Pons (tissue), 1 donor: Measurements from ENCODE around the gene CDC42BPA.

ENCODE experiments used
- DNase-seq: peaks from one replicate; pipeline ENCODE4 v3.0.0-alpha.2; 2016; ENCODE audit warnings: low spot score

CDC42BPA gene

GRCh38 chr1:226945106-226945857 is 373.0 kb downstream of the CDC42BPA start:
- DNase-seq: no peak

GRCh38 chr1:226943927-226944326 is 374.4 kb downstream of the CDC42BPA start:
- DNase-seq: no peak

GRCh38 chr1:226943156-226943555 is 375.1 kb downstream of the CDC42BPA start:
- DNase-seq: peak; percentile 26

GRCh38 chr1:226942392-226942791 is 375.9 kb downstream of the CDC42BPA start:
- DNase-seq: no peak

GRCh38 chr1:226940806-226941067 is 377.6 kb downstream of the CDC42BPA start:
- no peak for DNase-seq

GRCh38 chr1:226940029-226940805 is 378.1 kb downstream of the CDC42BPA start, which contains the start of gene COQ8A:
COQ8A (plus strand) TSS chr1:226940294; CDS start chr1:226961386, 21,092 bp downstream.
- DNase-seq: peak; percentile 100
